Activated T-cell treated with anti-CD3 and anti-CD28 coated beads, Interleukin-2, amount 50 U/mL, for 48 hours (primary cell): ENCODE results near the gene DOCK3.
"Not testable (repeated sequence)": the region's sequence is repeated elsewhere in the genome, so short reads cannot be mapped to it uniquely, and the experiment has no call there.

Experiments used
- DNase-seq, 2 experiments: peaks; one replicate each; pipeline ENCODE4 v3.0.0-alpha.2; 2020

The DOCK3 gene

DNA sequence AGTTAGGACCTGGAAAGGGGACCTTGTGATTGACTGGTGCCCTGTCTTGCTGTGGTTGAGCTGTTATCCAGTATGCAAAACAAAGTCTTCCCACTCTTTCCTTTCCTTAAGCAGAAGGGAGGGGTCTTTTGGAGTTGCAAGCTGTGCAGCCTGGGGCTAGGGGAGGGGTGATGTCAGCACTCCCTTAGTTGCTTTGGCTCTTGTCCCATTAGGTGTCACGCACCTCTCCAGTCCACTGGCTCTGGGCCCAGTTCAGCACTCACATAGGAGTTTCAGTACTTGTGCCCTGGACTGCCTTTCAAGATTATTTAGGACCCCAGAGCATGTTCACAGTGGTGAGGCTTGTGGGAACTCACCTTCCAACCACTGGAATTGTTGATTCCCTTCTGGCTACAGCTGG lies 238.5 kb downstream of the DOCK3 start:
- DNase-seq, result no peak

DNA sequence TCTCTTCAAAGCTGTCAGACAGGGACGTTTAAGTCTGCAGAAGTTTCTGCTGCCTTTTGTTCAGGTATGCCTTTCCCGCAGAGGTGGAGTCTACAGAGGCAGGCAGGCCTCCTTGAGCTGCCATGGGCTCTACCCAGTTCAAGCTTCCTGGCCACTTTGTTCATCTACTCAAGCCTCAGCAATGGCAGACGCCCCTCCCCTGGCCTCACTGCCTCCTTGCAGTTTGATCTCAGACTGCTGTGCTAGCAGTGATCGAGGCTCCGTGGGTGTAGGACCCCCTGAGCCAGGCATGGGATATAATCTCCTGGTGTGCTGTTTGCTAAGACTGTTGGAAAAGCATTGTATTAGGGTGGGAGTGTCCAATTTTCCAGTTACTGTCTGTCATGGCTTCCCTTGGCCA lies 247.3 kb downstream of the DOCK3 start:
- DNase-seq, result not testable (repeated sequence)

DNA sequence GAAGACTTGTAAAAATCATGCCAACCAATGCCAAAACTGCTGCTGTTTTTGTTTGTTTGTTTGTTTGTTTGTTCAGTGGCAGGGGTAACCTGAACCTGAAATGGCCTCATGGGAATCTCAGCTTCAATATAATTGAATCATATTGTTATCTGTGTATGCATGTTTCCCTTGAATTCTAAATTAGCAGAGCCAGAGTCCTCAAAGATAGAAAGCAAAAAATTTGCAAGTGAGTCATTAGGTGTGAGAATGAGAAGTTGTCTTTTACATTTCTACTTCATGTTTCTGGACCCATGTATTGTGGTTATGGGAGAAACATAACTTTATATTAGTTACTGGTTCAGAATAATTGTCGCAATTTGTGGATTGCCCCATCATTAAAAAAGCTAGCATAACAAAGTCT lies 249.2 kb downstream of the DOCK3 start:
- no peak for DNase-seq

DNA sequence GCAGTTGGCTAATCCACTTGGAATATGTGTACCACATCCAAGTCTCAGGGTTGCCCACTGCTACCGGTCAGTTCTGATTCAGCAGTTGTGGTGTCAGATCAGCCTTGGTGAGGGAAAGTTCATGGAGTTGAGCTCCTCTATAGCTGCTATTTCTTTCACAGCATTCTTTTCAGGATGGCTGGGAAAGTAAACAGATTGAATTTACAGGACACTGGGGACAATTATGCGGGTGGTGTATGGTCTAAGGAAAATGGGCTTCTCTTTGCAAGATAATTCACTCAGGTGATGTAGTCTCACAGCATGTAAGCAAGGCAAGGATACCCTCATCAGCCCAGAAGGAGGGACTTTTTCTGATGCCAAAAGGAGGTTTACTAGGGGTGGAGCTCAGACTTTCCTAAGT lies 249.9 kb downstream of the DOCK3 start:
- DNase-seq, result no peak

DNA sequence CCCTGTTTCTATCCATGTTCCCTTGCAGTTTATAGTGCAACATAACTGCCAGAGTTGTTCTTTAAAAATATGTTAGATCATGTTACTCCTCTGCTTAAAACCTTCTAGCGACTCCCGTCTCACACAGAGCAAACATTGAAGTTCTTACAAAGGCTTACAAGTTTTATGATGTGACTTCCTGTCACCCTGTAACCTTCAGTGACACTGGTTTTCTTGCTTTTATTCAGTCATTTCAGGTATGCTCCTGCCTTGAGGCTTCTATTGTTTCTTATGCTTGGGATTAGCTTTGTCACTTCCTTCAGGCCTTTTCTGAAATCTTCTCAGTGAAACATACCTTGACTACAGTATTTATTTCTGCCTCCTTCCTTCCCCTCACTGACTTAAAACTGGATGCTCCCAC lies 252.1 kb downstream of the DOCK3 start:
- no peak for DNase-seq

DNA sequence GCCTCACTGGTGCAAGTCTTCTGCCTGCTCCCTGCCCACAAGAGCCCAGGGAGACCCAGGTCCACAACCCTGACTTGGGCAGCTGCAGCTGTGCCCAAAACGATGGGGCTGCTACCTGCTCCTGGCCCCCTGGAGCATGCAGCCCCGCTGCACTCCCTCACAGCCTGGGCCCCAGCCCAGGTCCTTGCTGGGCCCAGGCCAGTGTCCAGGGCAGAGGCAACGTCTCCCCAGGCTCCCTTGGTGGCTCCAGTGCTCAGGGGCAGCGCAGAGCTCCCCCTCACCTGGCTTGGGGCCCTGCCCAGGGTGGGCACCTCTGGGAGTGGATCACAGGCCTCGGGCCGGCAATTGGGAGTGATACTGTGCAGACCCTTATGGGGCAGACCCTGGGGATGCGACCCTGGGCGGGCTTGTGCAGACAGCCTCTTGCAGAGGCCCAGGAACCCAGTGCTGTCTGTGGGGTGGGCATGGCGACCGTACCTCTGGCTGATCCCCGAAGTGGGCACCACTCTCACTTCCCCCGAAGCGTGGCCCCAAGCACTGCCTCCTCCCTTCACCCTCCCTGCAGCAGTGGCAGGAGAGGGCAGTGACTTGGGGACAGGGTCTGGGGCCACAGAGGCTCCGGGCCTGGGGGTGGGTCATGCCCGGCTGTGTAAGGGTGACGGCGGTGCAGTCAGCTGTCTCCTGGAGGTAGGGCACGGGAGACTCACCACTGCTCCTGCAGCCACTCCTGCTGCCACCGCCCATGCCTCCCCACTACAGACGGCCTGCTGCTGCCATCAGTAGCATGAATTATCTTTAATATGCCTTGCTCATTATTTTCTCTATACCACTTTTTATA lies 255.9 kb downstream of the DOCK3 start:
- DNase-seq, result no peak

DNA sequence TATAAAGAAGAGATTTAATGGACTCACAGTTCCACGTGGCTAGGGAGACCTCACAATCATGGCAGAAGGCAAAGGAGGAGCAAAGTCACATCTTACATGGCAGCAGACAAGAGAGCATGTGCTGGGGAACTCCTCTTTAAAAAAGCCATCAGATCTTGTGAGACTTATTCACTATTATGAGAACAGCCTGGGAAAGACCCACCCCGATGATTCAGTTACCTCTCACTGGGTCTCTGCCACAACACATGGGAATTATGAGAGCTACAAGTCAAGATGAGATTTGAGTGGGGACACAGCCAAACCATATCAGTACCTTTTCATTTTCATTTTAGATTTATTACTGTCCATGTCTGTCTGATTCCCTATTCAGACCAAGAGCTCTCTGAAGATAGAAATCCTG lies 258.2 kb downstream of the DOCK3 start:
- DNase-seq, result not testable (repeated sequence)

DNA sequence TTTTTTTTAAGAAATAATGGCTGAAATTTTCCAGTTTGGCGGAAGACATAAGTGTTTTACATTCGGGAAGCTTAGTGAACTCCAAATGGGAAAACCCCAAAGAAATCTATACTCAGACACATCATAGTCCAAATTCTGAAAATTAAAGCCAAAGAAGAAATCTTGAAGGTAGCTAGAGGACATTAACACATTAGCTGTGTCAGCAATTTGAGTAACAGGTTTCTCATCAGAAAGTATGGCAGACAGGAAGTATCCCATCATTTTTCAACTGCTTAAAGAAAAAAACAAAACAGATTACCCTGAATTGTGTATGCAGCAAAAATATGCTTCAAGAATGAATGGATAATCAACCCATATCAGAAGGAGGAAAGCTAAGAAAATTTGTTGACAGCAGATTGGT lies 261.7 kb downstream of the DOCK3 start:
- no peak for DNase-seq

DNA sequence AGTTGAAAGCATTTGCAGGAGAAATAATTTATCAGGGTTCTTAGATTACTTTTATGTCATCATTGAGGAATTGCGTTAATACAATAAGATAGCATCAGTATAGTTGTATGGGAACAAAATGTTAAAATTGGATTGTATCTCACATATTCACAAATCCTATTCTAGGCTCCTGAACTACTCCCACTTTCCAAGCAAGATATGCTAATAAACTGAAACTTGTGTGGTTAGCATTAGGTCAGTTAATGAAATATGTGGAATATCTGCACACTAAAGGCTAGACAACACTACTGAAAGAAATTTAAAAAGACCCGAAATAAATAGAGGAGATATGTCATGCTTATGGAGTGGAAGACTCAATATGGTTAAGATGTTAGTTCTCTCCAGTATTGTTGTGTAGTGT lies 272.7 kb downstream of the DOCK3 start:
- no peak for DNase-seq

DNA sequence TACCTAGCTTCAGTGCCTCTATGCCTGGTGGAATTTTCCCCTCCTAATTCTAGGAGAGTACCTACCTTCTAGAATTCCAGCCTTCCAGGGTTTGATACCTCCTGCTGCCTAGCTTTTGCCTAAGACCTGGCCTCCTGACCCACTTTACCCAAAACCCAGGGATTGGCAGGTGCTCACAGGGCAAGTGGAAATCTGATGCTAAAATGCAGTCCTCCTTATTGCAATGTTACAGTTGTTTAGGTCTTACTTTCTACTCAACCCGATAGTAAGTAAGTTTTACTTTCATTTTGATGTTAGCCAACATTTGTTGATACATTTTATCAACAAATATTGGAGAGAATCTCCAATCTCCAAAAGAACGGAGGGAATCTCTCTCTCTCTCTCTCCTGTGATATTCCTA lies 275.9 kb downstream of the DOCK3 start:
- no peak for DNase-seq

DNA sequence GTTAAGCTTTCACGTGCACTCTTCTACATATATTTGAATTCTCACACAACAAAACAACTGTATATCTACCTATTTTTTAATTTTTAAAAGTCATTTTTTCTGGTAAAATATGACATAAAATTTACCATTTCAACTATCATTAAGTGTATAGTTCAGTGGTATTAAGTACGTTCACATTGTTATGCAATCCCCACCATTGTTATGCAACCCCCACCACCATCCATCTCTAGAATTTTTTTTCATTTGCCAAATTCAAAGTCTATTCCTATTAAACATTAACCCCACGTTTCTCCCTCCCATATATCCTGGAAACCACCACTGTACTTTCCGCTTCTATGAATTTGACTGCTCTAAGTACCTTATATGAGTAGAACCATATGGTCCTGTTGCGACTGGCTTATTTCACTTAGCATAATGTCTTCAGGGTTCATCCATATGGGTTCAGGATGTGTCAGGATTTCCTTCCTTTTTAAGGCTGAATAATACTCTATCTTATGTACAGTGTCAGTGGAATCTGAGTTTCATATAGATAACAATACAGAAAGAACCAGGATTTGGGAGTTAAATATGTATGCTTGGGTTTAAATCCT lies 279.2 kb downstream of the DOCK3 start:
- no peak for DNase-seq

DNA sequence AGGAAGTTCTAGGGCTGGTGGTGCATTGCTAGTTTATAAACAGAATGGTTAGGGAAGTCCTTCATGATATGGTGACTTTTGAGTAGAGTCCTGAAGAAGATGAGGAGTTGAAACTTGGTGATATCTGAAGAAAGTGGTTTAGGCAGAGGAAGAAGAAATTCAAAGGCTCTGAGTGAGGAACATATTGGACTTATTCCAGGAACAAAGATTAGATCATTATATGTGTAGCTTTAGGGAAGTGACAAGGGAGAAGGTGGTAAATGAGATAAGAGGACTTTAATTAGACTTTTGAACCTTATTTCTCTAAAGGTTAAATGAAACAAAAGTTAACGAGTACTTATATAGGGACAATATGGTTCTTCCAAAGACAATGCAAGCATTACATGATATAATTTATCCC lies 286.7 kb downstream of the DOCK3 start:
- no peak for DNase-seq

DNA sequence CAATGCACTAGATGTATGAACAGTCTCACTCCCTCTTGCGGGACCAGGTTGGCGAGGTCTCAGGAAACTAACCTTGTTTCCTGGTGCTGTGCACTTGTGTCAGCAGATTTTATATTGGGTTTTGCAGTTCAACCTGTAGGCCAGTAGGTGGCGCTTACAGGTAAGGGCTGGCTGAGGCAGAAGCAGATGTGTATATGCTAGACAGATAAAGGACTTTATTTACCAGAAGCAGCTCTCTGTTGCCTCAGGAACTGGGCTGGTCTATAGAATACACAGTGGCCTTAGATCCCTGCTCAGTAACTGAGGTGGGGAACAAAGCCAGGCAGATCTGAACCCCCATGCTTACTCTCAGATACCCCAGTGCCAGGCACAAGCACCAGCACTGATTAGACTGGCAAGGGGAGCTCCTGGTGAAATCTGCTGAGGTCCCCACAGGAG lies 296.8 kb downstream of the DOCK3 start:
- DNase-seq, result peak; percentile 39 to 48

DNA sequence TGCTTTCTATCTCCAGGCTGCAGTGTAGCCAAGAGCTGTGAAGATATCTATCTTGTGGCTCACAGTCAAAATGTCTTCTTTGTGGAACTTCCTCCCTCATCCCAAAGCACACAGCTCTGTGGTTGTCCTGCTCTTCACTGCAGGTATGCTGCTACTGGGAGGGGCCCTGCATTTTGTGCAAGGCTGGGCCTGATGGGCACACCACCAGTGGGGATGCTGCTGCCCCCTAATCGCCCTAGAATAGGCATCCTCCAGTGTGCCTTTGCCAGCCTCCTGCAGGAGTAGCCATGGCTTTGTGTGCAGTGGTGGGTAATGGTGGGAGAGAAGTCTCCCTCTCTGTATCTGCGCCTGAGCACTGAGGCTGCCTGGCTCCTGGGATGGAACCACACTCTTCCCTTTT lies 297.3 kb downstream of the DOCK3 start:
- no peak for DNase-seq

DNA sequence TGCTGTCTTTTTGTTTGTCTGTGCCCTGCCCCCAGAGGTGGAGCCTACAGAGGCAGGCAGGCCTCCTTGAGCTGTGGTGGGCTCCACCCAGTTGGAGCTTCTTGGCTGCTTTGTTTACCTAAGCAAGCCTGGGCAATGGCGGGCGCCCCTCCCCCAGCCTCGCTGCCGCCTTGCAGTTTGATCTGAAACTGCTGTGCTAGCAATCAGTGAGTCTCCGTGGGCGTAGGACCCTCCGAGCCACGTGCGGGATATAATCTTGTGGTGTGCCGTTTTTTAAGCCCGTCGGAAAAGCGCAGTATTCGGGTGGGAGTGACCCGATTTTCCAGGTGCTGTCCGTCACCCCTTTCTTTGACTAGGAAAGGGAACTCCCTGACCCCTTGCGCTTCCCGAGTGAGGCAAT lies 303.9 kb downstream of the DOCK3 start:
- not testable (repeated sequence) for DNase-seq

DNA sequence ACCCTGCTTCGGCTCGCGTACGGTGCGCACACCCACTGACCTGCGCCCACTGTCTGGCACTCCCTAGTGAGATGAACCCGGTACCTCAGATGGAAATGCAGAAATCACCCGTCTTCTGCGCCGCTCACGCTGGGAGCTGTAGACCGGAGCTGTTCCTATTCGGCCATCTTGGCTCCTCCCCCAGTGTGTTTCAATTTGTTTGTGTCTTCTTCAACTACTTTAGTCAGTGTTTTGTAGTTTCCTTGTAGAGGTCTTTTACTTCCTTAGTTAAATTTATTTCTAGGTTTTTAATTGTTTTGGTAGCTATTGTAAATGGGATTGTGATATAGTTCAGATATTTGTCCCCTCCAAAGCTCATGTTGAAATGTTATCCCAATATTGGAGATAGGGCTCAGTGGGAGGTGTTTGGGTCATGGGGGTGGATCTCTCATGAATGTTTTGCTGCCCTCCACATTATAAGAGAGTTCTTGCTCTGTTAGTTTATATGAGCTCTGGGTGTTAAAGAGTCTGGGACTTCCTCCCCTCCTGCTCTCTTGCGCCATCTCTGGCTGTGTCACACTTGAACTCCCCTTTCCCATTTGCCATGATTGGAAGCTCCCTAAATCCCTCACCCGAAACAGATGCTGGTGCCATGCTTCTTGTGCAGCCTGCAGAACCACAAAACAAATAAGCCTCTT lies 304.4 kb downstream of the DOCK3 start:
- no peak for DNase-seq

DNA sequence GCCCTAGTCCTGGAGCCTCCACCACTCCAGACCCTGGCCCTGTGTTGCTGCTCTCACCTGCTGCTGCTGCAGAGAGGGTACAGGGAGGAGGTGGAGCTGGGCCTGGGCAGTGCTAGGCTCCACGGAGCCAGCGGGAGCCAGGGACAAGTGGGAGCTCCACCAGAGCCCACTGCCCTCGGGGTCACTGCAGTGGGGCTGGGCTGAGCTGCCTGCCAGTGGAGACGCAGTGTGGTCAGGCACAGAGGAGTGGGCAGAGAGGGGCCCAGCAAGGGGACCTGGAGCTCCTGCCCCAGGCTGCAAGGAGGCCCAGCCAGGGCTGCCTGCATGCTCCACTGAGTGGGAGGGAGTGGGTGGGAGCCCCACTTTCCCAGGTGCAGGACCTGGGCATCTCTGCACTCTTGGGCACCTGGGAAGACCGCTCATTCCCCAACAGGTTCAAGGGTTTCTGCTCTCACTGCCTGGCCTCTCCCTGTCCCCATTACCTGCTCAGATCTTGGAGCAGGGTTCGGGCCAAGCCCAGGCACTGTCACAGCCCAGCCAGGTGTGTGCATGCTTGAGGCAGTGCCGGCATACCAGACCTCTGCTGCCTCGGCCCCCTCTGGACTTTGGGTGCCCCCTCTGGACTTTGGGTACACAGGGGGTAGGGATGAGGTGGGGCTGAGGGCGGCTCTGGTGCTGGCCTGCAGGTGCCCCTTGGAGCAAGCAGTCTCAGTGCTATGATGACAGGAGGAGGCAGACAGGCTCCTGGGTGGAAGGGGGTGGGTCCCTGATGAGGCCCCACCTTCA lies 308.0 kb downstream of the DOCK3 start:
- DNase-seq, result no peak

DNA sequence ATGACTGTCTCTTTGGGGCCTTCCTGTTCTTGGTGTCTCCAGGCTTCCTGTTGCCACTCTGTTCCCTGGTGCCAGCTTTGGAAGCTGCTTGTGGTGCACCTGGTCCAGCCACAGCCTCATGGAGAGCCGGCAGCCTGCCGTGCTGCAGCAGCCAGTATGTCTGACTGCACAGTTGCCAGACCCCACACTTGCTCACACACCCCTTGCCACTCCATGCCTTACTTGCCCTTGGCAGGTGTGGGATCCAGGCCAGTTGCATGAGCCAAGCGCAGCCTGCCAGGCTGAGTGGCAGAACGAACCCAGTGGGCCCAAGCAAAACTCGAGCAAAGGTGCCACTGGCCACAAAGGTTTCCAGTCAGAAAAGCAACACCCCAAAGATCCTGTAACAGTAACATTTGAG lies 309.2 kb downstream of the DOCK3 start:
- DNase-seq, result no peak

DNA sequence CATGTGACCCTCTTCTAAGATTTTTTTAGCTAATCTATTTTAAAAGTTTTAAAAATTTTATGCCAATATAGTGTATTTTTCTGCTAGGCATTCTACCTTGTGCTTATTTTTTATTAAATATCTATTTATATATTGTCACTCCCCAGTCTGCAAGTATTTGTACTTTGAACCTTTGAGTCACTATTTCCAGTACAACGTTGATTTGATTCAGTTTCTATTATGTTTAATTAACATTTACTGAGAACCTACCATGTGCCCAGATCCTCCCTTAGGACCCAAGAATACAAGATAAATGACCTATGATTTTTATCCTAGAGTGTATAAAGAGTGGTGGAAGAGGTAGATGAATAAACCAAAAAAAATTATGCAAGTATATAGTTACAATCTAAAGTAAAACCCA lies 311.2 kb downstream of the DOCK3 start:
- DNase-seq, result no peak

DNA sequence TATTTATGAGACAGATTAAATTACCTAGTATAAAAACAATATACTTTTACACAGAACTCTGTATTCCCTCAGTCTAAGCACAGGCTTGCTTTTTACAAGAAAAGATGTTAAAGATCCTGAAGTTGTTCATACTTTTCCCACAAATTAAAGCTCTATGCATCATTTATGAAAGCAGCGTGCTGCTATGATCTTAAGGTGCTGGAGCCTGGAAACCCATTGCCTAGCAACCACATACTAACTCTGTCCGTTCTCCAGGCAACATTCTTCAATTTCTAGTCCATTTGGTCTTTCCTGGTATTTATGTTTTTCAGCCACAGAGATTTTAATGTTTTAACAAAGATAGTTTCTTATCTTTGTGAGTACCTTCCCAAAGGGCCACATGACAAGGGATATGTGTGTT lies 312.0 kb downstream of the DOCK3 start:
- DNase-seq, result no peak

DNA sequence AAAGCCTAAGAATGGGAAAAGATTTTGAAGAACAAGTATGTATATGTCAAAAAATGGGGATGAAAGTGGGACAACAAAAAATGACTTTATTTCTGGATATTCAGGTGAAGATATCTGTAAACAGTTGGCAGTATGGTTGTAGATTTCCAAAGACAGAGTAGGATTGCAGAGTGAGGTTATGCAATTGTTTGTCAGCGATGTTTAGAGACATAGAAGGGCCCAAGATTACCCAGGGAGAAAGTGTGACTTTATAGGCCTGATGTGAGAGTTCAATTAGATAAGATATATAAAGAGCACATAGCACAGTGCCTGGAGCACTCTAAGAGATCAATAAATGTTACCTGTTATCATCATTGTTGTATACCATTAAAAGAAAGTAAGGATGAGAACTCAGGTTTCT lies 319.8 kb downstream of the DOCK3 start:
- DNase-seq, result no peak

DNA sequence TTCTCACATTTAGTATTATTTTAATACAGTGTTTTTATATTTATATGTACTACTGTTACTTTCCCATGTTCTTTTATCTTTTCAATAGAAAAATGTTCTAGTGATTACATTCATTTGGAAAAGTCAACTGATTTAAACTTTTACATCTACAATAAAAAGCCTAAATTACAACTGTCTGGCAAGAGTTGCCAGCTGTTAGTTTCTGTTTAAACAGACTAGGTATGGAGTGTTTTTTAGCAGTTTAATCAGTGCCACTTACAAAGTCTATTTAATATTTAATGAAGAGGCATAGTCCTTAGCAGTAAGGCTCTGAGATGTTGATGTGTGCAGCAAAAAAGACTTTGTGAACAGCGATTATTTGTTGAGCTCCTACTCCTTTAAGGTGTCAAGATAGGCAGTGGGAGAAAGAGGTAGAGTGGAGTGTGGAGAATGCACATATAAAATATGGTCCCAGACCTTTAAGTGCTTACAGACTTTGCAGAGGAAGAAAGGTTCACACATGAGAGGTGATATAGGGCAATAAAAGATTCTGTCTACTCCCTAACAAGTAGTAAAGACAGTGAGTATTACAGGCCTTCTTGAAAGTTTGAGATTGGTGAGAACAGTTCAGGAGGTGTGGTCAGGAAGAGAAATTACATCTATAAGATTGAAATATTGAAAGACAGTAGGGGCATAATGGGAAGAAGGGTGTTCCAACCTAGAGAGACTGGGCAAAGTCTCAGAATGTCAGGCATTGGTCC lies 320.5 kb downstream of the DOCK3 start:
- DNase-seq, result no peak

DNA sequence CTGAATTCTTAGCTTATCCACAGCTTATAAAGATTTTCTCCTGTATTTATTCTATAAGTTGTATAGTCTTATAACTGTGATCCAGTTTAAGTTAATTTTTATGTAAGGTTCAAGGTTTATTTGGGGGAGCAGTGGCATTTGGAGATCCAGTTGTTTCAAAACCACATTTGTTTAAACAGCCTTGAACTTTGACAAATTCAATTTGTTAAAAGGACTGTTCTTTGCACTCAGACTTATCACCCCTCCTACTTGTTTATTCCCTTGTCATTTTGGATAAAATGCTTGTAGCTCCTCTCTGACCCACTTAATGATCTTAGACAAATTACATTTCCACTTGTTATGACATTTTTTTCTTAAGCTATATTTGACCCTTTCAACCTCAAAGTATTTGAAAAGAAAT lies 327.8 kb downstream of the DOCK3 start:
- DNase-seq, result no peak
